ENCODE results near the gene ATP5PD. TPM values are rescaled to one million over a fixed set of nuclear protein-coding genes. Genes with fewer than 3 reads are reported as not detected.
A peak's percentile ranks its signal among the peaks of the same experiment; 100 is the strongest.

ATP5PD gene
- total RNA-seq, 6 donors from 2014 or later: 126 to 198 (median 186) TPM

GRCh38 chr17:75091855-75092327, 45.1 kb upstream of the ATP5PD start:
- DNase-seq (no peak), ATAC-seq (ENCODE audit: low FRiP score in 2 of 2) (no peak)
- WGBS, 2 donors: 78 to 87% methylated on average over 10 of the region's 10 CpGs
- Histone ChIP-seq H3K36me3 (peaks cover 0 to 5% (median 2%) of the 10 kb centered on the region in 4 donors), H3K4me3 (peak overlapping the region in 3 of 4 donors; percentile 3 to 60 (median 11)), H3K4me1 (peaks cover 75 to 99% (median 81%) of the 10 kb centered on the region in 4 donors), H3K27ac (peak overlapping the region; percentile 74 to 98 (median 82)), H3K27me3 (no peaks in the 10 kb centered on the region), H3K9me3 (no peaks in the 10 kb centered on the region)
- TF ChIP-seq POLR2AphosphoS5 (IDR thresholded peaks at IDR 0.05) (no peak), EP300 (IDR thresholded peaks at IDR 0.05) (no peak), CTCF (IDR thresholded peaks at IDR 0.05) (no peak), POLR2A (IDR thresholded peaks at IDR 0.05) (no peak)

GRCh38 chr17:75090871-75091854, 44.4 kb upstream of the ATP5PD start:
- DNase-seq (peak in 1 of 2 donors; percentile 45), ATAC-seq (ENCODE audit: low FRiP score in 2 of 2) (no peak)
- Histone ChIP-seq H3K4me1 (peaks cover 76 to 98% (median 82%) of the 10 kb centered on the region in 4 donors), H3K9me3 (no peaks in the 10 kb centered on the region), H3K27me3 (no peaks in the 10 kb centered on the region), H3K4me3 (peak overlapping the region in 3 of 4 donors; percentile 3 to 60 (median 11)), H3K27ac (peak overlapping the region; percentile 74 to 98 (median 82)), H3K36me3 (peaks cover 0 to 5% (median 2%) of the 10 kb centered on the region in 4 donors)
- 50 to 59% methylated on average over 11 to 17 of the region's 19 CpGs for WGBS, 2 donors
- TF ChIP-seq POLR2AphosphoS5 (IDR thresholded peaks at IDR 0.05): no peak
- peak in 1 of 4 donors; percentile 11 for TF ChIP-seq POLR2A (IDR thresholded peaks at IDR 0.05)
- no peak for TF ChIP-seq EP300 (IDR thresholded peaks at IDR 0.05)

- Histone ChIP-seq H3K4me1 (peaks cover 65 to 89% (median 67%) of the 10 kb centered on the region in 4 donors), H3K36me3 (no peaks in the 10 kb centered on the region), H3K27ac (peak overlapping the region; percentile 95 to 98 (median 98)), H3K9me3 (no peaks in the 10 kb centered on the region), H3K27me3 (no peaks in the 10 kb centered on the region), H3K4me3 (peak overlapping the region; percentile 59 to 73 (median 61))
- DNase-seq: peak in 1 of 2 donors; percentile 85
- TF ChIP-seq EP300 (IDR thresholded peaks at IDR 0.05) (no peak), POLR2A (IDR thresholded peaks at IDR 0.05) (peak in 2 of 4 donors; percentile 21 to 55), POLR2AphosphoS5 (IDR thresholded peaks at IDR 0.05) (peak; percentile 66 to 77)
- WGBS, 2 donors: 83% methylated on average over 7 of the region's 11 CpGs; no CpG with 5 or more reads in 1 of the 2 donors
- peak; percentile 41 to 61 for ATAC-seq (ENCODE audit: low FRiP score in 2 of 2)
Measured at GRCh38 chr17:75088465-75089417, 42.0 kb upstream of the ATP5PD start.

GRCh38 chr17:75087558-75088453, 41.0 kb upstream of the ATP5PD start, which contains the start of gene SLC16A5:
SLC16A5 (plus strand) TSS chr17:75087954; CDS start chr17:75093637, 5,683 bp downstream.
- H3K9me3 ChIP-seq: no peaks in the 10 kb centered on the region
- H3K4me1 ChIP-seq: peaks cover 56 to 81% (median 61%) of the 10 kb centered on the region in 4 donors
- ATAC-seq (ENCODE audit: low FRiP score in 2 of 2): peak; percentile 94 to 95
- peak within 1 kb of the TSS; percentile 59 to 73 (median 61) for H3K4me3 ChIP-seq
- WGBS, 2 donors: 0 to 1% methylated on average over 2 to 47 of the region's 69 CpGs
- DNase-seq: peak; percentile 98
- TF ChIP-seq POLR2A (IDR thresholded peaks at IDR 0.05) (peak in 3 of 4 donors; percentile 44 to 95 (median 90)), POLR2AphosphoS5 (IDR thresholded peaks at IDR 0.05) (peak; percentile 66 to 82), EP300 (IDR thresholded peaks at IDR 0.05) (peak in 2 of 4 donors; percentile 33 to 72), CTCF (IDR thresholded peaks at IDR 0.05) (no peak)
- no peaks in the 10 kb centered on the region for H3K27me3 ChIP-seq
- no peaks in the 10 kb centered on the region for H3K36me3 ChIP-seq
- H3K27ac ChIP-seq: peak within 1 kb of the TSS; percentile 95 to 98 (median 98)
